Ishikawa (cell line): Measurements from ENCODE around the gene RESP18.

ENCODE experiments used
- EP300 ChIP-seq: IDR thresholded peaks from 2 replicates; pipeline ENCODE4 v1.6.1; 2012; ENCODE audit warnings: borderline replicate concordance
- RAD21 ChIP-seq: IDR thresholded peaks from 2 replicates; pipeline ENCODE4 v1.6.1; 2012; ENCODE audit warnings: low read depth
- TAF1 ChIP-seq: IDR thresholded peaks from 2 replicates; pipeline ENCODE4 v1.6.1; 2012; ENCODE audit warnings: low read depth, mild to moderate bottlenecking
- TCF12 ChIP-seq: IDR thresholded peaks from 2 replicates; pipeline ENCODE4 v1.6.1; 2012; ENCODE audit warnings: low read depth
- YY1 ChIP-seq: IDR thresholded peaks from 2 replicates; pipeline ENCODE4 v1.6.1; 2012; ENCODE audit warnings: low read depth
- ZBTB7A ChIP-seq: IDR thresholded peaks from 2 replicates; pipeline ENCODE4 v1.6.1; 2012; ENCODE audit warnings: low read depth

GRCh38 chr2:219299372-219299760, 33.2 kb downstream of the RESP18 start:
- no peak for TF ChIP-seq TAF1
- no peak for TF ChIP-seq EP300
- no peak for TF ChIP-seq TCF12
- TF ChIP-seq RAD21: no peak
- TF ChIP-seq YY1: no peak
- TF ChIP-seq ZBTB7A: no peak
